GM18861 (cell line): Measurements from ENCODE around the gene ADGRL1.

Experiments used
- ATAC-seq: cut with Tn5 transposase; IDR thresholded peaks from one replicate; pipeline ENCODE4 v1.9.1; 2021; ENCODE audit not compliant: unreplicated experiment

ADGRL1 gene

DNA sequence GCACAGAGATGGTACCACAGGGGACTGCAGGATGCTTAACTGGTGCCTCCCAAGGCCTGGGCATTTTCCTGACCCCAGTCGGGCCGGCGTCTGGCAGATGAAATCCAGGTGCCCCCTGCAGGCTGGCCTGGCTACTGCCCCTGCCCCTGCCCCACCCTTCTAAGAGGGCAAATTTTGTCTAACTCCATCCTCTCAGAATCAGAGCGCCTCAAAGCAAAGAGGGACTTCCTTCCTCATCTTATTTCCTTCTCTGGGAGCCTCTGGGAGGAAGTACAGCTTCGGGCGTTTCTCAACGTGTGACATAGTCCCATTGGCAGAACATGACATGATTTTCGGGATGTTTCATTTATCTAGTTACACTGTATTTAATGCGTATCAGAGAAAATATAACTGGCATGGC is 91.1 kb downstream of the ADGRL1 start:
- ATAC-seq: no peak

DNA sequence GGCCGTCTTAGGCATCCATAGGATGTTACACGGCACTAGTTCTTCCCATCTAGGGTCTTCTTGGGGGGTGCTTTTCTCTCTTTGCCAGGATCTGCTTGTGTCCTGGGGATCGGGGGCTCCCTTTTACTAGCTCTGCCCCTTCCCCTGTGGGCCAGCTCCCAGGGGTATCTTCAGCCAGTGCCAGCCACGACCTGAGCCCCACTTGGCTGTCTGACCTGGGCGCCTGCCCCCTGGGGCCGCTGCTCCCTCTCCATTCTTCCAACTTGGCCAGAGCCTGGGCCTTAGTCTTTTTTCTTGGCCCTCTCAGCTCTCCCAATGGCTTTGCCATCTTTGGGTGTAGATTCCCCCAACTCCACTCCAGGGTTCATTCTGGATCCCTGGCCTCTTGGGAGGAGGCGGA is 91.5 kb downstream of the ADGRL1 start:
- ATAC-seq: no peak

DNA sequence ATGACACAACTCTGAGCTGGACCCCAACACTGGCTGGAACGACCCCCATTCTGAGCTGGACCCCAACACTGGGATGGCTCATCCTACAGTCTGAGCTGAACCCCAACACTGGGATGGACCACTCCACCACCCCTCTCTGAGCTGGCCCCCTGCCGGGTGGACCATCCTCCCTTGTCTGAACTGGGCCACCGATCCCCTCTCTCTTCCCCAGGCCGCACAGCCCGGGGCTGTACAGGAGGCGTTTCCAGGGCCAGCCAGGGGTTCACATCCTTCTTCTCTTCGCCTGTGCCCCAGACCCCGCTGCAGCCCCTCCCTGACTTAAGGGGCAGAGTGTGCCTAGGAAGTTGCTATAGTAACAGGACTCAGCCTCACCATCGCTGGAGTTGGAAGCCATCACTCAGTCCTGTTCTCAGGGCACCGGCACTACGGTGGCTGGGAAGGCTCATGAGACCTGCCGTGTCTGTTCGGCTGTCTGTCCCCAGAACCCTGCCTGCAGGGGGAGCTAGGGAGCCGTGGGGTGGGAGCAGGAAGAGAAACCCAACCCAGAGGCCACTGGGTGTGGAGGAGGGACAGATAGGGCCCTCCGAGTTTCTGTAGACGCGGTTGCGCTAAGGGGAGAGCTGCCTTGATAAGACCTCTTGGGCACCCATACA is 92.1 kb downstream of the ADGRL1 start:
- no peak for ATAC-seq

DNA sequence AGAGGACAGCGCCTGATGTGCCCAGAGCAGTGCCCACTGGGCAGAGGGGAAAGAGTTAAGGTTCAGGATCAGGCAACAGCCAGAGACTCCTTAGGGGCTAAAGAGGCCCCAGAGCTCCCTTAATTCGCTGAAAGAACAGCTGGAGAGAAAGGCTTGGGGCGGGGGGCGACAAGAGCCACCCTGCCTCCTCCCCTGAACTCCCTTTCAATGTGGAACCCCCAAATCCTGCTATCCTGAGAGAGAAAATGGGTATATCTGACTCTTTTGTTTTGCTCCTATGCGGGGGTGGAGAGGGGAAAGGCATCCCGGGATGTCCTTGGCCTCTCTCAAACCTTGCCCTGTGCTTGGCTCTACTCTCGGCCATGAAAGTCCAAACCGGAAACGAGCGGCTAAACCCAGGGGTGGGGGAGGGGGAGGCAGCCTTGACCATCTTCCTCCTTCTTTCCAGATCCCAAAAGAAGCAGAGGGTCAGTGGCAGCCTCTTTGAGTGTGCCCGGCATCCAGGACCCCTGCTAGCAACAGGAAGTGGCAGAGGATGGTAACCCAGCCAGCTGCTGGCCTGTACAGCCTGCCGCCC is 93.1 kb downstream of the ADGRL1 start:
- ATAC-seq: no peak

DNA sequence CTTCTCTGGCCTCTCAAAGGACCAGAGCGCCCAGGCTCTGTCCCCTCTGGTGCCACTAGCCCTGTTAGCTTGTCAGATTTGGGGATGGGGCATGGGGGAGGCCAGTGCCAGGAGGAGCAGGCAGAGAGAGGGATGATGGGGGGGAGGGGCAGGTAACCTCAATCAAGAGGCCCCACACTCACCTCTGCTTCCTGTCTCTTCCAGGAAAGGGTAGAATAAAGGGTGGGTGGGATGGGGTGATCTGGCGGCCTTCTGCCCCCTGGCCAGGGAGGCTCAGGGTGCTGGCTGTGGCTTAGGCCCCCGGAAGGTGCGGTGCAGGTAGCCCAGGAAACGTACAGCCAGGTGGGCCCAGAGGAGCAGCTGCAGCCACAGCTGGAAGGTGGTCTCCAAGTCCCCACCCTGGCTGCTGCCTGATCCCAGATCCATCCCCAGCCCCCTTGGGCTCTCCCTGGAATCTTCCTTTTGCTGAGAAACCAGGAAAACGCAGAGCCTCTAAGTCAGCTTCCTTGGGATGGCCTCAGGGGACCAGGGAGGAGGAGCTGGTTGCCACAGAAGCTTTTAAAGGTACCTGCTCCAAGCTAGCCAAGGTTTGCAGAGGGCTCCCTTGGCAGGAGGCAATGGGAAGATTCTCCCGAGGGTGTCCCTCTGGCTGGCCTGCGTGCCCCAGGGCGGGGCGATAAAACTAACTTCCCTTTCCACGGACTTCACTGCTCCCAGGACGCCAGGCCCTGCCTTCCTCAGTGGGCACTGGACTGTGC is 93.7 kb downstream of the ADGRL1 start:
- ATAC-seq: no peak

DNA sequence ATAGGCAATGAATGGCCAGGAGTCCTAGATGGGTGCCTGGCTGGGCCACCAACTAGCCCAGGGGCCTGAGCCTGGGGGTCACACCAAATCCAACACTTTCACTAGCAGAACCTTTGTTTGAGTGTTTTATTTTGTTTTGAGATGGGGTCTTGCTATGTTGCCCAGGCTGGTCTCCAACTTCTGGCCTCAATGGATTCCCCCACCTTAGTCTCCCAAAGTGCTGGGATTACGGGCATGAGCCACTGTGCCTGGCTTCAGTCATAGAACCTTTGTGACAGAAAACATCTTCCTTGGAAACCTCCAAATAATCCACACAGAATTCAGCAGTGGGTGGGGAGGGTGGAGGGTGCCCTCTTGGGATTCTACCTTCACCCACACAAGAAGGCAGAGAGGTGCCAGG is 94.5 kb downstream of the ADGRL1 start:
- no peak for ATAC-seq

DNA sequence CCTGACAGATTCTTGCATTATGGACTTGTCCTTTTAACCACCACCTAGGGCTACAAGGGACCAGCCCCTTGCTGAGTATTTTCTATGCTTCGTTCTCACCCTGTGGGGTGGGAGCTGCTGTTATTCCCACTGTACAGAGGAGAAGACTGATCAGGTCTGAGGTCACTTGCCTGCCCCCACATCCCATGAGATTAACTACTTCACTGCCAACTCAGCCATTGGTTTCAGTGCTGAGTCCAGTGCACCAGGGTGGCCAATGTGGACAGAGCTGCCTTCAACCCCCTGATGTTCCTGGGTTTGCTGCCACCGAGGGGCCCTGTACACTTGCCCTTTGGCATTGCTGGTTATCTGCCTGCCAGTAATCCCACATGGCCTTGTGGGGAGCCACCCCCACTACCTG is 95.3 kb downstream of the ADGRL1 start:
- ATAC-seq: no peak

DNA sequence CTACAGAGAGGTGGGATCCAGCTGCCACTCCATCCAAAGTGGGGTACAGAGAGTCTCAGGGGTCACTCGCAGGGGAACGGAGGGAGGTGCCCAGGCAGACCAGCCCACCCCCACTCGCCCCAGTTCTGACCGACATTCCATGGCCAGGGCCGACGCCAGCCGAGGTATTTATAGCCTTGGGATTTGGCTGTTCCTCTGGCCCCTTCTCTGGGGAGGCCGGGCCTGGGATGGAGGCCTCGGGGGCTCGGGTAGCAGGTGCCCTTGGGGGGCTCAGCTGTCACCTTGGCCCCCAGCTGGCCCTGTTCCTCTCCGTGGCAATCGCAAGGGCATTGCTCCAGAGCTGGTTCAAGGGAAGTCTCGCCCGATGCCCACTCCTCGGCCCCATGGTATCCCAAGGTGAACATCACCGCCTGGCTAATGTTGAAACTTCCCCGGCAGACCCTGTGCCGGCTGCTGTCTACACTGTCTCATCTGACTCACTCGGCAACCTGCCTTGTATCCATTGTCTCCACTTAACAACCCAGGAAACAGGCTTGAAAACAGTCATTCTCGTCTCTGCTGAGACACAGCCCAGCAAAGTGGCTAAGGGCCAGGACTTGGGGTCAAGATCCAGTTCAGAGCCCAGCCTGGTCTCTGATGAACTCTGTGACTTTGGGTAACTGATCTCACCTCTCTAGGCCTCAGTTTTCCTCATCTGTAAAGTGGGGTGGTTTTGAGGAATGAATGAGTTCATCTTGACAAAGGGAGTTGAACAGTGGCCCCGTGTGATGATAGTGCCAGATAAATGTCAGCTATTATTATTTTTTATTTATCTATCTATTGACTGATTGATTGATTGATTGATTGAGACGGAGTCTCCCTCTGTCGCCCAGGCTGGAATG is 98.1 kb downstream of the ADGRL1 start:
- ATAC-seq: no peak

DNA sequence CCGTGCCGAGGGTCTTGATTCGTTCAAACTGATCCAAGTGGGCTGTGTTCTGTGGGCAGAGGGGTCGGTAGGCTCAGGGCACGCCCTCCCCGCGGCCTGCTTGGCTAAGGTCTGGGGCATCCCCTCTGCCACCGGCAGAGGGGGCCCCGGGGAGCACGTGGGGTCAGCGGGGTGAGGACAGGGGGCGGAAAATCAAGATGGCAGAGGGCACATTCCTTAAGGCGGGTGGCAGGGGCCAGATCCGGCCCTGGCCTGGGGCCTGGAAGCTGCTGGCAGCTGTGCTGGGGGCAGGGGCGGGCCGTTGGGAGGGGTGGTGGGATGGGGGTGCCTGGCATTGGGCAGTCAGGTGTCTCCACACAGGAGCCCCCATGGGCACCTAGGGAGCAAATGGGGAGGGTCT is 99.1 kb downstream of the ADGRL1 start:
- no peak for ATAC-seq

DNA sequence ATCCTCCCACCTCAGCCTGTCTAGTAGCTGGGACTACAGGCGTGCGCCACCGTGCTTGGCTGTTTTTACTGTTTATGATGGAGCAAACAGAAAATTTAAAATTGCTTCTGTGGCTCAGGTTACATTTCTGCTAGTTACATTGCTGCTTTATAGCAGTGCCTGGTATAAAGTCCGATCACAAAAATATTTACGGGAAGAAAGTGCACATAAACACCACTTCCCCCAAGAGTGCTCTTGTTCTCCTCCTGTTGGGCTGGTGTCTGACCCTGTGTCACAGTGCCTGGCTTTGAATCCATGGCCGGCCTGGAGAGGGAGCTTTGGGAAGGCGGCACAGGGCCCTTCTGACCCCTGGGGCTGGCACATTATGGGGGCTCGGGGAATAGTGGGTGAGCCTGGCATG is 100.3 kb downstream of the ADGRL1 start:
- ATAC-seq: no peak

DNA sequence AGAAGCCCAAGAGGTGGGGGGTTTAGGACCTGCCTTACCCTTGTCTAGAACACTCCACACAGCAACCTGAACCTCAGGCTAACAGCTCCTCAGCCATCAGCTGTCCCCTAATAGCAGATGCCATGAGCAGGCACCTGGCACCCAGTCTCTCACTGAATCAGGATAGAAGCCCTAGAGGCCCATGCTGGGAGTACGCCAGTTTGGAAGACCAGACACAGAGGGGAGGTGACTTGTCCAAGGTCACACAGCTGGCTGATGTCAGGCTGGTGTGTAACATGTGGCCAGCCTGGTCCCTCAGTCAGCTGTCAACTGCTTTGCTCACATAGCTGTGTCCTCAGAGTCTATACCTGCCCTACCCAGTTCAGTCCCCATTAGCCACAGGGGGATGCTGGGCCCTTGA is 102.7 kb downstream of the ADGRL1 start:
- ATAC-seq: no peak

DNA sequence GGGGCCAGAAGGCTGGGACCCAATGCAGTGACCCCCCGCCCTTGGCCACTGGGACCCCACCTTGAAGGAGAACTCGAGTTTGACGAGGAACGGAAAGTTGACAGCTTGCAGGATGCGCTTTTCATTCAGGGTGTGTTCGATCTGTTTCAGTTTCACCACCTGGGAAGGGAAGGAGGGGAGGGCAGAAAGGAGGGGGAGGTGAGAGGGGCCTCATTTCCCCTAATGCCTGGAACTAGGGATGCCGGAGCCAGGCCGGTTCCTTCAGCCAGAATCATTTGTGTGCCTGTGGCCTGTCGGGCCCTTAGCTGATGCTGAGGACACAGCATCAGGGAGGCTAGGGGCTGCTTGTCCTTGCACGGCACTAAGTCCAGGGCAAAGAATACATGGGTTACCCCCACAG is 103.2 kb downstream of the ADGRL1 start:
- no peak for ATAC-seq

DNA sequence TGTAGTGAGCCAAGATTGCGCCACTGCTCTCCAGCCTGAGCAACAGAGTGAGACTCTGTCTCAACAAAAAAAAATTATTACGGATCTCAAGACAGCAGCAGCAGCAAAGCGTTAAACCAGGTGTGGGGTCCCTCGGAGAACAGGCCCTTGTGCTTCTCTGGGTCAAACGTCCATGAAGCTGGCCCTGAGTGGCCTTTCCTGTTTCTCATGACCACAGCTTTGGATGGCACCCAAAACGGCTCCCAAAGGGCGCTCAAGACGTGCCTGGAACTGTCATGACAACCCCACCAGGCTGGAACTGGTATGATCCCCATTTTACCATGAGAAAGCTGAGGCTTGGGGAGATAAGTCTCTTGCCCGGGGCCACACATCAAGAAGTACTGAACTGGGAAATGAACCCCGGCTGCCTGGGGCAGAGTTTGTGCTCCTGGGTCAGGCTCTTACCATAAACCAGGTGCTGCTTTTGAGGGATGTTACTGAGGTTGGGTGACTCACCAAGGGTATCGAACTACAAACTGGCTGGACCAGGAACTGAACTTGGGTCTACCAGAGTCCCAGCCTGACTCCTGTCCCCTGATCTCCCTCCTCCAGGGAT is 103.8 kb downstream of the ADGRL1 start:
- ATAC-seq: no peak

DNA sequence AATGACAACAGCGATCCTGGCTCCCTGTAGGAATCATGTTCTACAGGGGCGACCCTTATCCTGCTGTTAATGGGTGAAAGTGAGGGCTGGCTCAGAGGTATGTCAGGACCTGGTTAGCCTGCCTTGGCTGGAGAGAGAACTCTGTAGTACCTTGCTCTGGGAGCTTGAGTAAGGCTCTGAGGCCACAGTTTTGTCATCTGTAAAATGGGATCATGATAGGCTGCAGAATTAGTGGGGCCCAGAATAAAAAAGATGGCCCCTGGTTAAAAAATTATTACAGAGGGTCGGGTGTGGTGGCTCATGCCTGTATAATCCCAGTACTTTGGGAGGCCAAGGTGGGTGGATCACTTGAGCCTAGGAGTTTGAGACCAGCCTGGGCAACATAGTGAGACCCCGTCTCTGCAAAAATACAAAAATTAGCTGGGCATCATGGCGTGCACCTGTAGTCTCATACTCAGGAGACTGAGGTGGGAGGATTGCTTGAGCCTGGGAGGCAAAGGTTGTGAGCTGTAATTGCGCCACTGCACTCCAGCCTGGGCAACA is 104.9 kb downstream of the ADGRL1 start:
- no peak for ATAC-seq
